Ishikawa (cell line): ENCODE measurements around the gene RSPH10B2.

Experiments
- CEBPB ChIP-seq: IDR thresholded peaks from 2 replicates; pipeline ENCODE4 v1.6.1; 2012
- CREB1 ChIP-seq: IDR thresholded peaks from 2 replicates; pipeline ENCODE4 v1.6.1; 2012; ENCODE audit warnings: low read depth
- EGR1 ChIP-seq: IDR thresholded peaks from 2 replicates; pipeline ENCODE4 v1.6.1; 2012
- EP300 ChIP-seq: IDR thresholded peaks from 2 replicates; pipeline ENCODE4 v1.6.1; 2012; ENCODE audit warnings: borderline replicate concordance
- FOXM1 ChIP-seq: IDR thresholded peaks from 2 replicates; pipeline ENCODE4 v1.6.1; 2012; ENCODE audit warnings: low read depth, borderline replicate concordance
- MAX ChIP-seq: IDR thresholded peaks from 2 replicates; pipeline ENCODE4 v1.6.1; 2012
- NFIC ChIP-seq: IDR thresholded peaks from 2 replicates; pipeline ENCODE4 v1.6.1; 2012
- RAD21 ChIP-seq: IDR thresholded peaks from 2 replicates; pipeline ENCODE4 v1.6.1; 2012; ENCODE audit warnings: low read depth
- REST ChIP-seq: IDR thresholded peaks from 2 replicates; pipeline ENCODE4 v1.6.1; 2012; ENCODE audit warnings: low read depth, mild to moderate bottlenecking
- TAF1 ChIP-seq: IDR thresholded peaks from 2 replicates; pipeline ENCODE4 v1.6.1; 2012; ENCODE audit warnings: low read depth, mild to moderate bottlenecking
- TCF12 ChIP-seq: IDR thresholded peaks from 2 replicates; pipeline ENCODE4 v1.6.1; 2012; ENCODE audit warnings: low read depth
- TEAD4 ChIP-seq: IDR thresholded peaks from 2 replicates; pipeline ENCODE4 v1.6.1; 2012
- USF1 ChIP-seq: IDR thresholded peaks from 2 replicates; pipeline ENCODE4 v1.6.1; 2012
- YY1 ChIP-seq: IDR thresholded peaks from 2 replicates; pipeline ENCODE4 v1.6.1; 2012; ENCODE audit warnings: low read depth
- ZBTB7A ChIP-seq: IDR thresholded peaks from 2 replicates; pipeline ENCODE4 v1.6.1; 2012; ENCODE audit warnings: low read depth

The RSPH10B2 gene

GRCh38 chr7:6727663-6728062, 26.2 kb upstream of the RSPH10B2 start:
- no peak for TF ChIP-seq TAF1
- no peak for TF ChIP-seq REST
- TF ChIP-seq MAX, result no peak
- TF ChIP-seq TEAD4, result no peak
- no peak for TF ChIP-seq ZBTB7A
- TF ChIP-seq NFIC, result no peak
- no peak for TF ChIP-seq CEBPB
- no peak for TF ChIP-seq TCF12
- TF ChIP-seq EGR1, result no peak
- TF ChIP-seq FOXM1, result no peak

- TF ChIP-seq NFIC (no peak), YY1 (0 out of 2 replicates have a peak, but pooled peaks have one; percentile 20), MAX (peak; percentile 86), TEAD4 (no peak), REST (no peak), USF1 (no peak), TAF1 (peak; percentile 58), ZBTB7A (peak; percentile 71), CEBPB (no peak), RAD21 (no peak)
Observed at GRCh38 chr7:6729492-6730342, 24.2 kb upstream of the RSPH10B2 start.

- TF ChIP-seq NFIC, result no peak
- no peak for TF ChIP-seq CEBPB
Observed at GRCh38 chr7:6730343-6730633, 23.6 kb upstream of the RSPH10B2 start.

- TF ChIP-seq EGR1 (0 out of 2 replicates have a peak, but pooled peaks have one; percentile 49), YY1 (0 out of 2 replicates have a peak, but pooled peaks have one; percentile 40), TAF1 (peak; percentile 60), CREB1 (peak; percentile 43; the same call in 1 of the 2 replicates), TCF12 (0 out of 2 replicates have a peak, but pooled peaks have one; percentile 41), USF1 (peak; percentile 18; the same call in 1 of the 2 replicates), MAX (peak; percentile 63)
Observed at GRCh38 chr7:6826151-6826550, 72.2 kb downstream of the RSPH10B2 start, which contains the start of gene CCZ1B. Gene CCZ1B (minus strand): TSS chr7:6826275. CDS start chr7:6826197, 78 bp downstream.

- no peak for TF ChIP-seq MAX
- no peak for TF ChIP-seq CREB1
- TF ChIP-seq USF1, result no peak
- TF ChIP-seq YY1, result no peak
- TF ChIP-seq FOXM1, result no peak
- TF ChIP-seq NFIC, result no peak
- no peak for TF ChIP-seq EP300
- no peak for TF ChIP-seq ZBTB7A
- no peak for TF ChIP-seq REST
- no peak for TF ChIP-seq RAD21
- TF ChIP-seq TAF1, result no peak
- no peak for TF ChIP-seq TCF12
Observed at GRCh38 chr7:6831018-6831725, 77.3 kb downstream of the RSPH10B2 start.
